Measurements from ENCODE around the gene PCDH15. TPM values are rescaled to one million over a fixed set of nuclear protein-coding genes. Genes with fewer than 3 reads are reported as not detected.
"Not testable (repeated sequence)": the region's sequence is repeated elsewhere in the genome, so short reads cannot be mapped to it uniquely, and the experiment has no call there.

The PCDH15 gene
- total RNA-seq, 4 donors from 2014 or later: 0.32 TPM; not detected in 3

- TF ChIP-seq CTCF (IDR thresholded peaks at IDR 0.05): no peak
- DNase-seq (ENCODE audit: low spot score) (no peak), ATAC-seq (ENCODE audit: low FRiP score) (no peak)
These were observed 861.4 kb downstream of the PCDH15 start for GRCh38 chr10:53939654-53940053.

GRCh38 chr10:53930648-53931047, 870.4 kb downstream of the PCDH15 start:
- no peak for ATAC-seq (ENCODE audit: low FRiP score)

GRCh38 chr10:53924051-53924700, 876.9 kb downstream of the PCDH15 start:
- not testable (repeated sequence) for ATAC-seq (ENCODE audit: low FRiP score); DNase-seq (ENCODE audit: low spot score)

More at GRCh38 chr10:53930648-53931047, 870.4 kb downstream of the PCDH15 start:
- TF ChIP-seq CTCF (IDR thresholded peaks at IDR 0.05): no peak
- no peak for DNase-seq (ENCODE audit: low spot score)

- TF ChIP-seq CTCF (IDR thresholded peaks at IDR 0.05): no peak
- DNase-seq (ENCODE audit: low spot score) (no peak), ATAC-seq (ENCODE audit: low FRiP score) (no peak)
These were observed 882.3 kb downstream of the PCDH15 start for GRCh38 chr10:53918755-53919154.

- DNase-seq (ENCODE audit: low spot score): no peak
- no peak for ATAC-seq (ENCODE audit: low FRiP score)
- TF ChIP-seq CTCF (IDR thresholded peaks at IDR 0.05): no peak
These were observed 891.2 kb downstream of the PCDH15 start for GRCh38 chr10:53909791-53910190.

- TF ChIP-seq CTCF (IDR thresholded peaks at IDR 0.05): no peak
These were observed 896.4 kb downstream of the PCDH15 start for GRCh38 chr10:53904506-53905241.

GRCh38 chr10:53903756-53904155, 897.3 kb downstream of the PCDH15 start:
- no peak for TF ChIP-seq CTCF (IDR thresholded peaks at IDR 0.05)
- DNase-seq (ENCODE audit: low spot score) (no peak), ATAC-seq (ENCODE audit: low FRiP score) (no peak)

More at GRCh38 chr10:53904506-53905241, 896.4 kb downstream of the PCDH15 start:
- no peak for DNase-seq (ENCODE audit: low spot score)
- no peak for ATAC-seq (ENCODE audit: low FRiP score)

All from omental fat pad (tissue), 4 donors.